ENCODE measurements around the gene TIMM29. TPM values are rescaled to one million over a fixed set of nuclear protein-coding genes. Genes with fewer than 3 reads are reported as not detected.
A peak's percentile ranks its signal among the peaks of the same experiment; 100 is the strongest.

The TIMM29 gene
- 44.4 TPM for total RNA-seq

GRCh38 chr19:10928563-10929401 lies at the start of gene TIMM29, which contains the start of gene YIPF2:
TIMM29 (plus strand) TSS chr19:10928811; CDS start chr19:10928823, 12 bp downstream.
YIPF2 (minus strand) TSS chr19:10928639; CDS start chr19:10928410, 229 bp downstream.
- DNase-seq (ENCODE audit: low read depth in 2 of 3, low spot score in 2 of 3) = peak; percentile 82 to 96 (median 94)

GRCh38 chr19:10881403-10882107 lies 47.1 kb upstream of the TIMM29 start:
- DNase-seq (ENCODE audit: low read depth in 2 of 3, low spot score in 2 of 3) = no peak

DNA sequence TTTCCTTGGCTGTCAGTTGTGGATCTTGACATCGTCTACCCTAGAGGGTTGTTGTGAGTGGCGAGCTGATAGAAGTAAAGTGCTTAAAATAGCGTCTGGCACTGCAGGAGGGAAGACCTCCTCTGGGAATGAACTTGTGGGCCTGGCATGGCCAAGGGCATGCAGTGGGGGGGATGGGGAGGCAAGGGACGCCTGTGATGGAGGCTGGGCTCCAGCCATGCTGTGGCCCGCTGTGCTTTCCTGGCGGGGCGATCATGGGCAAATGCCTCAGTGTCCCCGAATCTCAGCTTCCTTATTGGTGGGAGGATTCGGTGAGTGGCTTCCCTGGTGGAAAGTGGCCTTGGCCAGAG lies 46.5 kb upstream of the TIMM29 start:
- DNase-seq (ENCODE audit: low read depth in 2 of 3, low spot score in 2 of 3) = no peak

DNA sequence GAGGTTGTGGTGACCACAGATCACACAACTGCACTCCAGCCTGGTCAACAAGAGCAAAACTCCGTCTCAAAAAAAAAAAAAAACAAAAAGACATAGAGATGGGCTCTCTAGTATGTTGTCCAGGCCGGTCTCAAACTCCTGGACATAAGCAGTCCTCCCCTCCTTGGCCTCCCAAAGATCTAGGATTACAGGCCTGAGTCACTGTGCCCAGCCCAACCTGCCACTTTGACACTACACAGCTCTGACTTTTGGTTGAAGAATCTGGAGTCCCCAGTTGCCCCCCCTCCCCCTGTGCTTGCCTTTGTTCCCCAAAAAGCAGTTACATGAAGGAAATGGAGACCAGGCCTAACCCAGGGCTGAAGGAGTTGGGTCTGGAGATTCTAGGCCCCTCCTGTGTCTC lies 44.3 kb upstream of the TIMM29 start:
- peak in 2 of 3 donors; percentile 23 to 49 for DNase-seq (ENCODE audit: low read depth in 2 of 3, low spot score in 2 of 3)

GRCh38 chr19:10885201-10886169 lies 43.1 kb upstream of the TIMM29 start:
- no peak for DNase-seq (ENCODE audit: low read depth in 2 of 3, low spot score in 2 of 3)

DNA sequence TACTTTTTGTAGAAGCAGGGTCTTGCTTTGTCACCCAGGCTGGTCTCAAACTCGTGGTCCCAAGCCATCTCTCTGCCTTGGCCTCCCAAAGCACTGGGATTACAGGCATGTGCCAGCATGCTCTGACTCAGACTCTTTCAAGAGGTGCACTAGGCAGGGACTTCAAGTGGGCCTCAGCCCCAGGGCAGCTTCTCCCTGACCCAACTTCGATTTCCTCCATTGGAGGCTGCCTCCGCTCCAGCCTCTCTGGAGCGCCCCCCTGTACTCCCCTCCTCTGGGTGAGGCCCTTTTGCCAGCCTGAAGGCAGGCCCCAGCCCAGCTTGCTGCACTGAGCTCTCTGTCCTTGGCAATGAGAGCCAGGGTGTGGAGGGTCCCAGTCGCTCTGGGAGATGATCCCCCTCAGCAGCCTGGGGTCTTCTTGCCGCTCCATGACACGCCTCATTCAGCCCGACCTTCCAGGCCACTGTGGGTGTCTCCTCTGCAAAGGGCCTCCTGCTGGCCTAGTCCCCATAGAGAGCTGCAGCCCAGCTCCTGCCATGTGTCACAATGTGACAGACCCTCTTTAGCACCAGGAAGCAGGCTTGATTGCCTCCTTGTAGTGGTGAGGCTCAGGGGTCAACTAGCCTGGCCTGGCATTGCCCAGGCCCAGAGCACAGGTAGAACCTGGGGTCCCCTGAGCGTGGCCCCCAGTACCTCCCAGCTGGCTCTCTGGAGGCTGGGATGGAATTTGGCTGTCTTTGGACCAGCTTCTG lies 40.8 kb upstream of the TIMM29 start:
- DNase-seq (ENCODE audit: low read depth in 2 of 3, low spot score in 2 of 3) = no peak

DNA sequence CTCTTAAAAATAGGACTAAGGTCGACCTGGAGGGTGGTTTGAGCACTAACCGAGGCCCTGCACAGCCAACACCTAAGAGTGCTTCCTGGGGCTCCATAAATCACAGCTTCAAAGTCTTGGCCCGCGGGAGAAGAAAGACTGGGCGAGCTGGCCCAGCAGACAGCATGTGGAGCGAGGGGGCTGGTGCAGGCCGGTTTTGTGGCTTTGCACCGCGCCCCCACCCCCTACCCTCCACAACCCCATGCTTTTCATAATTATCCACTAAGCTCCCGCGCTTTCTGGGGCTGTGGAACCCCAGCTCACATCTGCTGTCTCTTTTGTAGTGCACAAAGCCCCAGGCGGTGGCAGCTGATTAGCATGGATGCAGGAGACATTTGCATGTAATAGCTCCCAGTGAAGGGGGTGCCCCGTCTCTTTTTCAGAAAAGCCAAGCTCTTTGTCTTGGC lies 40.2 kb upstream of the TIMM29 start:
- no peak for DNase-seq (ENCODE audit: low read depth in 2 of 3, low spot score in 2 of 3)

GRCh38 chr19:10889880-10890279 lies 38.7 kb upstream of the TIMM29 start:
- DNase-seq (ENCODE audit: low read depth in 2 of 3, low spot score in 2 of 3) = no peak

DNA sequence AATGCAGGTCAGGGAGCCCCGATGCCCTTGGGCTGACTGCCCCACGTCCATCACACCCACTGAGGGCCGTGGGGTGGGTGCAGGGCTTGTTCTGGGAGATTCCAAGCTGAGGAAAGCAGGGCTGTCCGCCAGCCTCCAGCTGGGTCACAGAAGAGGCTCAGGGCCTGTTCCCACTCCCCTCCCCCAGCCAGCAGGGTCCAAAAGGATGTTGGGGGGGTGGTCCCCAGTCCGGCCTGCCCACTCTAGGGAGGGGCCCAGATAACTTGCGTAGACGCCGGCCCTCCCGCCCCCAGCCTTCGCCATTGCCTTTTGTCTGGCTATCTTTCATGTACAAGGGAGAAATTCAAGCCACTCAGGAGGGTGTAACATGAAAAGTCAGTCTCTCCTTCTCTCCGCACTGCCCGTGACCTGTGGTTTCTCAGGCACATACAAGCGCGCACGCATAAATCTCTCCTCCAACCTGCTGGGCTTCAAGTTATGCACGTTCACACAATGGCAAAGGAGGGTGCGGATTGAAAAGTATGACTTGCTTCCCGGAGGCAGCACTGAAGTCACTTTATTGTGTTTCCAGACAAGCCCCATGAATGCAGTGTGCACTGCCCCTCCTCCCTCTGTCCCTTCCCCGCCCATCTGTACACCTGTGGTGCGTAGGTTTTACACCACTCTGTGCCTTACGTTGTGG lies 37.1 kb upstream of the TIMM29 start:
- no peak for DNase-seq (ENCODE audit: low read depth in 2 of 3, low spot score in 2 of 3)

GRCh38 chr19:10892256-10892655 lies 36.4 kb upstream of the TIMM29 start:
- no peak for DNase-seq (ENCODE audit: low read depth in 2 of 3, low spot score in 2 of 3)

GRCh38 chr19:10894911-10895213 lies 33.7 kb upstream of the TIMM29 start:
- DNase-seq (ENCODE audit: low read depth in 2 of 3, low spot score in 2 of 3) = no peak

DNA sequence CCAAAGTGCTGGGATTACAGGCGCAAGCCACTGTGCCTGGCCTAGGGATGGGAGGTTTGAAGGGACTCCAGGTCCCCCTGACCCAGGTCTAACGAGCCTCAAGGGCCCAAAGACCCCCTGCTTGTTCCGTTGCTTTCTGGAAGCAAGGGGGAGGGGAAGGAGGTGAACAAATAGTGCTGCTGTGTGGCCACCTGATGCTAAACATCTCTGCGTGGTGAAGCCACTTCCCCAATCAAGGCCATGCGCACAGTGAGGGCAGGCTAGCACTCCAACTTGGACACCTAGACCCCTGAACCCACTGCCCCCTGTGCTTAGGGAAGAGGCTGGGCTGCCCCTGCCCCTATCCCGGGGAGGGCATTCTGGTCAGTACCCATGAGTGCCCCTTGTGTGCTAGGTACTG lies 33.2 kb upstream of the TIMM29 start:
- no peak for DNase-seq (ENCODE audit: low read depth in 2 of 3, low spot score in 2 of 3)

GRCh38 chr19:10895920-10896319 lies 32.7 kb upstream of the TIMM29 start:
- no peak for DNase-seq (ENCODE audit: low read depth in 2 of 3, low spot score in 2 of 3)

GRCh38 chr19:10896851-10897526 lies 31.6 kb upstream of the TIMM29 start:
- DNase-seq (ENCODE audit: low read depth in 2 of 3, low spot score in 2 of 3) = no peak

DNA sequence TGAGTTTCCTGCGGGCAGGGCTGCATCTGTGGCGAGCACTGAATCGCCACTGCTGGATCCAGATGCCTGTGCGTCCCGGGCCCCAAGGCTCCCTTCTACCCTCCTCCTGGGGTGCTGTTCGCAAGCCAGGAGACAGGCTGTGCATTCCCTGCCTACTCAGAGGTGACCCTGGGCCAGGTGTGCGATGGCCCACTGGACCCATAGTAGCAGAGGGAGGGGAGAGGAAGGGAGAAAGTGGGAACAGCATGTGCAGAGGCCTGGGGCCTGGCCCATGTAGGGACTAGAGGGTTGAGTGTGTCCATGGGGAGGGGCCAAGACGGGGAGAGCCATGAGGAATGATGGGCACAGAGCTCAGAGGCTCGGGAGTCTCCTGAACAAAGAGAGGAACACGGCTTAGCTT lies 30.0 kb upstream of the TIMM29 start:
- no peak for DNase-seq (ENCODE audit: low read depth in 2 of 3, low spot score in 2 of 3)

DNA sequence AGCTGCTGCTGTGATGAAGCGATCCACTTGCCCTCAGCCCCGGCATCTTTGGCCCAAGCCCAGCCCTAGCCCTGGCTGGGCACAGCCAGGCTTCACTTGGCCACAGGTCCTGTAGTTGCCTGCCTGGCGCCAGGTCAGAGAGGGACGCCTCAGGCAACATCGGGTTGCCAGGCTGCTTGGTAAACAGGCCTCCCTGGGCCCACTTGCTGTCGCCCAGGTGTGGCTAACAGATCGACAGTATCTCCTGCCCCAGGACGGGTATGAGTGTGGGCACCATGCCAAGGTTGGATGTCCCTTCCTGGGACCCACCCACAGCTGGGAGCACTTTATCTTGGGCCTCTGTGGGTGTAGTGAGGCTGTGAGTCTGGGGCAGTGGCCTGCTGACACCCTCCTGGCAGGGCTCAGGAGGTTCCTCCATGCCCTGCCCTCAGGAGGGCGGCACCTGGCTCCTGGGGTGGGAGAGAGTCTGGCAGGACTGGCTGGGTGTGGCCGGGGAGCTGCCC lies 29.4 kb upstream of the TIMM29 start:
- no peak for DNase-seq (ENCODE audit: low read depth in 2 of 3, low spot score in 2 of 3)

DNA sequence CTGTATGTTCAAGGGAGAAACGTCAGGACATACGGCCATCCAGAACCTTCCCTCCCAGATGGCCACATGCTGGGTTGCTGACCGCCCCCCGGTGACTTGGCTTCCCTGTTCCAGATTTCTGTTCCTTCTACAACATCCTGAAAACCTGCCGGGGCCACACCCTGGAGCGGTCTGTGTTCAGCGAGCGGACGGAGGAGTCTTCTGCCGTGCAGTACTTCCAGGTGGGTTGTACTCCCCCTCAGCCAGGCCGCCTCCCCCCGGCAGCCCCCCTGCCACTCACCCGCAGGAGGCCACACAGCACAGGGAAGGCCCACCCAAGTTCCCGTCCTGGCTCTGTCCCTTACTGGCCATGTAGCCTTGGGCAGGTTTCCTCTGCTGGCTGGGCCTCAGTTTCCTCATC lies 20.7 kb upstream of the TIMM29 start:
- DNase-seq (ENCODE audit: low read depth in 2 of 3, low spot score in 2 of 3) = no peak

DNA sequence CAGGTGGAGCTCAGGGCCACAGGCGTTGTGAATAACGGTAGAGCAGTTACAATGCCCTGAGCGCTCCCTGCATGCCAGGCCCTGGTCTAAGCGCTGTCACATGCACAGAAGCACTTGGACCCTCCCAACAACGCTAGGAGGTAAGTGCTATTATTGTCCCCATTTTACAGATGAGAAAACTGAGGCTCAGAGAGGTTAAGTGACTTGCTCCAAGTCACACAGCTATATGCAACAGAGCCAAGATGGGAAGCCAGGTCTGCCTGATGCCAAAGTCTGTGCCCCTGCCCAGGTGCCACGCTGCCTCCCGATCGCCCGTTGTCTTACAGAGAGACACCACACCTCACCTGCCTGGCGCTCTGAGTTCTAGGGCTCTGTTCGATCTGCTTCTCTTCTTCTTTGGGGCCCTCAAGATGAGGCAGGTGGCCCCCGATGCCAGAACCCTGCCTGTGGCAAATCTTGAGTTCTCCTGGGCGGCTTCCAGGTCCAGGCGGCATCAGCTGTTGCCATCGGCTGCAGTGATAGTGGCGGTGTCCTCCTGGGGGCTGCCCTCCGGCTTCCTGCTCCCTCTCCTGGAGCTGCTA lies 20.1 kb upstream of the TIMM29 start:
- DNase-seq (ENCODE audit: low read depth in 2 of 3, low spot score in 2 of 3) = no peak
